Esophagus muscularis mucosa (tissue), 4 donors: ENCODE measurements around the gene DAO.

Experiments used
- CTCF ChIP-seq, 3 experiments: fragments of 200-600 bp in 2 of 3; fragments of 450-650 bp in 1 of 3; sonication (generic) in 2 of 3; IDR thresholded peaks; one replicate each; pipeline ENCODE4 v1.5.1; 2017 to 2019; ENCODE audit warnings: antibody characterized with exemption in 3 of 3, mild to moderate bottlenecking in 2 of 3, moderate library complexity in 1 of 3
- EP300 ChIP-seq: sonication (generic); formaldehyde crosslinking; IDR thresholded peaks from one replicate; pipeline ENCODE4 v1.6.1; 2017; ENCODE audit warnings: antibody characterized with exemption
- POLR2A ChIP-seq: fragments of 450-650 bp; IDR thresholded peaks from one replicate; pipeline ENCODE4 v1.6.1; 2017; ENCODE audit warnings: antibody characterized with exemption, moderate library complexity, mild to moderate bottlenecking, low read depth
- POLR2AphosphoS5 ChIP-seq, 2 donors: sonication (generic); formaldehyde crosslinking; IDR thresholded peaks; one replicate each; pipeline ENCODE4 v1.6.1; 2017; ENCODE audit warnings: antibody characterized with exemption in 2 of 2

GRCh38 chr12:108833355-108833733 is 46.5 kb upstream of the DAO start:
- TF ChIP-seq CTCF (IDR thresholded peaks at IDR 0.05) (no peak), POLR2AphosphoS5 (IDR thresholded peaks at IDR 0.05) (peak in 1 of 2 donors; percentile 1), POLR2A (no peak), EP300 (peak; percentile 62)
